ENCODE data around the gene RENBP.

RENBP gene

GRCh38 chrX:153953342-153953830 is 8.9 kb upstream of the RENBP start:
- DNase-seq = peak; percentile 71

- DNase-seq = no peak
These were observed 8.1 kb upstream of the RENBP start for GRCh38 chrX:153952373-153953026.

- no peak for DNase-seq
These were observed 7.4 kb upstream of the RENBP start for GRCh38 chrX:153951683-153952372.

GRCh38 chrX:153950127-153950526 is 5.7 kb upstream of the RENBP start:
- no peak for DNase-seq

GRCh38 chrX:153948847-153949805 is 4.7 kb upstream of the RENBP start:
- DNase-seq = no peak

GRCh38 chrX:153948002-153948466 is 3.6 kb upstream of the RENBP start:
- no peak for DNase-seq

GRCh38 chrX:153947009-153947769 is 2.7 kb upstream of the RENBP start:
- DNase-seq = peak; percentile 80

GRCh38 chrX:153945956-153946943 is 1.8 kb upstream of the RENBP start:
- DNase-seq = no peak

GRCh38 chrX:153944800-153945150 is 332 bp upstream of the RENBP start:
- no peak for DNase-seq

- DNase-seq = no peak
These were observed 2.8 kb downstream of the RENBP start for GRCh38 chrX:153941336-153942252.

- DNase-seq = no peak
These were observed 4.9 kb downstream of the RENBP start for GRCh38 chrX:153939573-153939972.

GRCh38 chrX:153938226-153938786 is 6.1 kb downstream of the RENBP start:
- DNase-seq = no peak

- no peak for DNase-seq
These were observed 7.4 kb downstream of the RENBP start for GRCh38 chrX:153937056-153937455.

GRCh38 chrX:153935326-153935851 is 9.1 kb downstream of the RENBP start:
- DNase-seq = no peak

- peak; percentile 66 for DNase-seq
These were observed 9.6 kb downstream of the RENBP start, which contains the start of gene NAA10 for GRCh38 chrX:153934762-153935325. Gene NAA10 (minus strand): TSS chrX:153935037. CDS start chrX:153934904, 133 bp downstream.

- no peak for DNase-seq
These were observed 10.2 kb downstream of the RENBP start for GRCh38 chrX:153934148-153934761.

GRCh38 chrX:153933748-153934147 is 10.7 kb downstream of the RENBP start:
- DNase-seq = no peak

GRCh38 chrX:153932220-153932915 is 12.1 kb downstream of the RENBP start:
- DNase-seq = no peak
